WTC11 (cell line): ENCODE data around the gene DOCK1. TPM values are rescaled to one million over a fixed set of nuclear protein-coding genes. Genes with fewer than 3 reads are reported as not detected.

ENCODE experiments used
- AR ChIP-seq: fragments of 250-450 bp; sonication (Bioruptor Pico); IDR thresholded peaks from 2 replicates; pipeline ENCODE4 v1.9.0; 2021; ENCODE audit warnings: mild to moderate bottlenecking
- ARID4B ChIP-seq: sonication (generic); formaldehyde crosslinking; IDR thresholded peaks from 2 replicates; pipeline ENCODE4 v1.8.0; 2023; ENCODE audit warnings: missing genetic modification reagents, mild to moderate bottlenecking, borderline replicate concordance
- ATF1 ChIP-seq: sonication (generic); formaldehyde crosslinking; IDR thresholded peaks from 2 replicates; pipeline ENCODE4 v1.8.1; 2023; ENCODE audit warnings: mild to moderate bottlenecking, moderate library complexity, missing genetic modification reagents
- CTCF ChIP-seq: fragments of 200-600 bp; IDR thresholded peaks from 2 replicates; pipeline ENCODE4 v1.8.0; 2022; ENCODE audit warnings: antibody characterized with exemption
- E2F1 ChIP-seq: sonication (generic); formaldehyde crosslinking; IDR thresholded peaks from 2 replicates; pipeline ENCODE4 v1.8.0; 2022; ENCODE audit warnings: mild to moderate bottlenecking, missing genetic modification reagents
- FOXP4 ChIP-seq: sonication (generic); formaldehyde crosslinking; IDR thresholded peaks from 2 replicates; pipeline ENCODE4 v1.8.0; 2022; ENCODE audit warnings: mild to moderate bottlenecking, missing genetic modification reagents
- IRF2 ChIP-seq: sonication (generic); formaldehyde crosslinking; IDR thresholded peaks from 2 replicates; pipeline ENCODE4 v1.8.0; 2022; ENCODE audit warnings: low read depth, missing genetic modification reagents, borderline replicate concordance
- STAT6 ChIP-seq: sonication (generic); formaldehyde crosslinking; conservative IDR thresholded peaks from 2 replicates; pipeline ENCODE4 v1.8.1; 2023; ENCODE audit warnings: mild to moderate bottlenecking, low read depth, missing genetic modification reagents, moderate library complexity
- USF1 ChIP-seq: sonication (generic); formaldehyde crosslinking; IDR thresholded peaks from 2 replicates; pipeline ENCODE4 v1.8.0; 2022; ENCODE audit warnings: mild to moderate bottlenecking, missing genetic modification reagents
- ZMAT4 ChIP-seq: fragments of 250-450 bp; sonication (Bioruptor Pico); IDR thresholded peaks from 2 replicates; pipeline ENCODE4 v1.9.0; 2021; ENCODE audit warnings: mild to moderate bottlenecking
- ZNF121 ChIP-seq: sonication (generic); formaldehyde crosslinking; IDR thresholded peaks from 2 replicates; pipeline ENCODE4 v1.8.0; 2023; ENCODE audit warnings: missing genetic modification reagents
- ZNF416 ChIP-seq: fragments of 250-450 bp; sonication (Bioruptor Pico); IDR thresholded peaks from 2 replicates; pipeline ENCODE4 v1.9.0; 2021; ENCODE audit warnings: mild to moderate bottlenecking, inconsistent platforms
- ZNF671 ChIP-seq: fragments of 250-450 bp; sonication (Bioruptor Pico); IDR thresholded peaks from 2 replicates; pipeline ENCODE4 v1.8.0; 2021; ENCODE audit warnings: mild to moderate bottlenecking
- total RNA-seq: library from RNA; stranded (reverse); gene quantifications from 3 replicates; pipeline ENCODE4 v1.2.3, GENCODE V29; 2021

The DOCK1 gene
- total RNA-seq, 1 experiment from 2014 or later: 52.1 TPM

GRCh38 chr10:127386606-127387327 lies 481.5 kb downstream of the DOCK1 start (continued):
- no peak for TF ChIP-seq ATF1 (CRISPR knock-in tag)
- no peak for TF ChIP-seq ZNF121 (CRISPR knock-in tag)
- no peak for TF ChIP-seq E2F1
- TF ChIP-seq FOXP4 (CRISPR knock-in tag): peak; percentile 83
- TF ChIP-seq IRF2: no peak
- no peak for TF ChIP-seq AR
- no peak for TF ChIP-seq CTCF
- no peak for TF ChIP-seq ARID4B
- no peak for TF ChIP-seq ZMAT4 (CRISPR knock-in tag)
- TF ChIP-seq ZNF416: no peak
- no peak for TF ChIP-seq STAT6
- TF ChIP-seq USF1 (CRISPR knock-in tag): peak; percentile 34; the same call in 1 of the 2 replicates
- TF ChIP-seq ZNF671: no peak
- TF ChIP-seq, all 79 proteins: peak for 5
